HG02943 (cell line): ENCODE results near the gene COL20A1.
"Not testable (repeated sequence)": the region's sequence is repeated elsewhere in the genome, so short reads cannot be mapped to it uniquely, and the experiment has no call there.

Experiments used
- ATAC-seq: cut with Tn5 transposase; IDR thresholded peaks from one replicate; pipeline ENCODE4 v1.9.1; 2021; ENCODE audit warnings: mild to moderate bottlenecking, low read depth, moderate library complexity; ENCODE audit not compliant: unreplicated experiment

The COL20A1 gene

DNA sequence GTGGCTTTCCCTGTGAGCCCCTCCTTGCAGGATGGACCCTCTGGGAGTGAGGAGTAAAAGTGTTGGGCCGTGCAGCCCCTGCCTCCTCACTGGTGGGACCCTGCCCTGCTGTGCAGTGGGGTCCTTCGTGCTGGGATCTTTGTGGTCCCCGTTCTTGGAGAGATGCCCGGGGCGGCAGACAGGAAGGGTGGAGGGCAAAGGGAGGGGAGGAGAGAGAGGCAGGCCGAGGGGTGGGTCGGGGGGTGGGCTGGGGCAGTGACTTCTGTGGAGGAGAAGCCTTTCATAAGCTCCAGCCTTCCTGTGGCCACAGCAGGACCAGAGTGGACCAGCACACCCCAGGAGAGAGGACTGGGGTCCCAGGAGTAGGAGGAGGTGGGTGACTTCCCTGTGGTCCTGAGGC is at the start of gene COL20A1:
Gene COL20A1 (plus strand): TSS at position 283 of the 400 bp plus-strand sequence. CDS start 1,922 bp downstream, outside the sequence.
- ATAC-seq, result no peak

DNA sequence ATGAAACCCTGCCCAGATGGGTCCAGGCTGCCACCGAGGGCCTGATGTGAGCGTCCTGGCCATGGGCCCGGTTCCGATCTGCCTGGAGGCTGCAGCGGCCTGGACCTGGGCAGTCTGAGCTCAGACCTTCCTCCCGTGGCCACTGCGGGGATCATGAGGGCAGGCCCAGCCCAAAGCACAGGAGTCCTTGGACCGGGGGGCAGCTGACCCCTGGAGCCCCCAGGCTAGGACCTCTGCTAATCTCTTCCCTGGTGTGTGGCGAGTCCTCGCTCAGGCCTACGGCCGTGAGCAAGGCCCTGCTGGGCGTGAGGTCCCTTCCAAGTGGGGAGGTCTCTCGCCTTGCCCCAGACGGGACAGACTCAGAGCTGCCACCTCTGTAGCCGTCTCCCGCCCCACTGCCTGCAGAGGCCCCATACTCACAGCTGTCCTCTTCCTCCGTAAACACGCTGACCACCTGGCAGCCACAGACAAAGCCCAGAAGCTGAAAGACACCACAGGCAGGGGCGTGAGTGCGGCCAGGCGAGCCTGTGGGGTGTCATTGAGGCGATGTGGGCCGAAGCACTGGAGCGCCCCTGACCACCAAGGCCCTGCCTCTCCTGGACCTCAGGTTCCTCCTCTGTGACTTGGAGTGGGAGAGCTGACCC is 49.3 kb upstream of the COL20A1 start:
- no peak for ATAC-seq

DNA sequence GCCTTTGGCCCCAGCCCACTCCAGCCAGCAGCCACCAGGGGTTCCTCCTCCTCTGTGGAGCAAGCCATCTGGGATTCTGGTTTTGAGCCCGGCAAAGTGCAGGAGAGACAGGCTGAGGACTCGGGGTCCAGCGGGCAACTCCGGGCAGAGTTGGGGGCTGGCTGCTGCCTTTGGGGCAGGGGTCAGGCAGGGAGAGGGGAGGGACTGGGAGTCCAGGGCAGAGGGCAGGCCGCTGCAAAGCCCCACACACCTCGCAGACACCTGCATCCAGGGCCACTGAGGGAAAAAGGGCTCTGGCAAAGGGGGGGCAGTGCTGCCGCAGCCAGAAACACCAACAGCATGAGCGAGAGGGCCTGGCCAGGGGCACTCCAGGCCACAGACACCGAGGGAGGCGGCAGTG is 48.5 kb upstream of the COL20A1 start:
- ATAC-seq, result no peak

DNA sequence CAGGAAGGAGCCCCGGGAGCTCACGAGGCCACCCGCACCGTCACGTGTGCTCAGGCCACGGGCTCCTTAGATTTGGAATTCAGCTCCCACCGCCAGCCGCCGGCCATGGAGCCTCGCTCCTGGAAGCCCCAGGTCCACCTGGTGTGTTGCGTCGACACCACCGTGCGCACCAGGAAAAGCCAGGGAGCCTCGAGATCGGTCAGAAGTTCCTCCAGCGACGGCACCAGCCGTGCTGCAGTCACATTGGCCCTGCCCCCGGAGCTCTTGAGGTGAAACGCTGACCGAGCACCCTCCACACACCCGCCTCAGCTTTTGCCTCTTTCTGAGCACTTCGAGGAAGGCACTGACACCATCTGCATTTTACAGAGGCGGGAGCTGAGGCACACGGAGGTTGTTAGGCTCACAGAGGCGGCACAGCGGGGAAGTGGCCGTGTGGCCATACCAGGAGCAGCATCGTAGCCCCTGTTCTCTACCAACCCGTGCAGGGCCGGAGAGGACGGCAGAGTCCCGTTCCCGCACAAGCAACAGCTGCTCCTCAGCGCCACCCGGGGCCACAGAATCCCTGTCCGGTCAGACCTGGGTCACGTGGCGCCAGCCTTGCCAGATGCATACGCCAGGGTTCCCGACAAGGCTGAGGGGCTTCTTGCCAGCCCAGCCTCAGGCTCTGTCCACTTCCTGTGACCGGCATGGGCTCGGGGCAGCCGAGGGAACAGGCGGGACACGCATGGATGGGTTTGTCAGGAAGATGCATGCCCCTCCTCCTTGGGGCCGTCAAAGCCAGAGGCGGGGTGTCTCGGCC is 46.3 kb upstream of the COL20A1 start:
- ATAC-seq, result no peak

DNA sequence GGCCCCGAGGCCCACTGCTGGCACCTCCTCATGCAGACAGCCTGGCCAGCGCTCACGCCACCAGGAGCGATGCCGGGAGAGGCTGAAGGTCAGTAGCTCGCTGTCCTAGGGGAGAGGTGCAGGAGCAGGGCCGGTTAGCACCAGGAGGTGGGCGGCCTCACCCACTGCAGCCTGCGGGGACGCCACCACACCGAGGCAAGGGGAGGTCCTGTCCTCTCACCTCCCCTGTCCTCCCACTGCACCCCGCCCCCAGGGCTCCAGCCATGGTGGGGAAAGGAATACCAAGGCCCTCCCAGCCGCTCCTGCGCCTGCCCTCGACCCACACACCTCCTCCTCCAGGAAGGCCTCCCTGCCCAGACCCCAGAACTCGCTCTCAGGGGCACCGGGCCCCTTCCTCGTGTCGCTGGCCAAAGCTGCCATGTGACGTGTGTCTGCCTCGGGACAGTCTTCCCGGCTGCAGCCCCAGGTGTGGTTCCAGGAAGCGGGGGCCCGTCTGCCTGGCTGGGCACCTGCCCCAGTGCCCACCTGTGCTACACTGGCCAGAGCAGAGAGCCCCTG is 45.2 kb upstream of the COL20A1 start:
- ATAC-seq, result no peak

DNA sequence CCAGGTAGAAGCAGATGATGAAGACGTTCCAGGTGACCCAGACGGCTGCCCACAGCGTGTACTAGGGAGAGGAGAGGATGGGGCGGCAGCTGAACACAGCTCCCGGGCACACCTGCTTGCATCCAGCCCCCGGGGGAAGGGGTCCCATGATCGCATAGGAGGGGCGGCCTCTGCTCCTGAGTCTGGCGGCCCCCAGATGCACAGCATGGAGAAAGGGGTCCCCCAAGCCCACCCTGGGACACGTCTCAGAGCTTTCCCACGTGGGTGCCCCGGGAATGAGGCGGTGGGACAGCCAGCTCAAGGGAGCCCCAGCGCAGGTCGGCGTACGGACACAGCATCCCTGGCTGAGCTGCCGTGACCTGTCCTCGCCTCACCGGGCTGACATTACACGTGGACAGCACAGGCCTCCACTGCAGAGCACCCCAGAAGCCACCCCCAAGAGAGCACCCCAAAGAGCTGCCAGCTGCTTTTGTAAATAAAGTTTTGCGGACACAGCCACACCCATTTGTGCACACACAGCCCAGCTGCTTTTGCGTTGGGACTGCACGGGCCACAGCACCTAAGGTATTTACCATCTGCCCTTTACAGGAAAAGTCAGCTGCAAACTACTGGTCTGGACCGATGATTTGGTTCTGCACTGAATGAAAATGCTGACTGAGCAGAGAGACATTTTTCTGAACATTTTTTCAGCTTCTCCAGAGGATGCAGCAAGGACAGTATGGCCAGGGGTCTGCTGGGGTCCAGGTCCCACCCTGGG is 44.0 kb upstream of the COL20A1 start:
- no peak for ATAC-seq

DNA sequence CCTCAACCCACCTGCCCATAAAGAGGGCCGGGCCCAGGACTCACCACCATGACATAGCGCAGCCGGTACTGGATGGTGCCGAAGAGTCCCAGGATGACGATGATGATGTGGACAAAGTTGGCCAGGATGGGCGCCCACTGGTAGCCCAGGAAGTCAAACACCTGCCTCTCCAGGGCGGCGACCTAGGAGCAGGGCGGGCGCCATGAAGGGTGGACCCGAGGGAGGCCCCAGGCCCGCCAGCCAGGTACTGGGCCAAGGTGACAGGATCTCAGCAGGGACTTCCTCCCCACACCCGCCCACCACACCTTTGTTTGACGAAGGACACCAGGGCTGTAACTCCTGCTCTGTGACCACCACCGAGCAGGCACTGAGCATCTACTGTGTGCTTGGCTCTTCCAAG is 43.1 kb upstream of the COL20A1 start:
- no peak for ATAC-seq

DNA sequence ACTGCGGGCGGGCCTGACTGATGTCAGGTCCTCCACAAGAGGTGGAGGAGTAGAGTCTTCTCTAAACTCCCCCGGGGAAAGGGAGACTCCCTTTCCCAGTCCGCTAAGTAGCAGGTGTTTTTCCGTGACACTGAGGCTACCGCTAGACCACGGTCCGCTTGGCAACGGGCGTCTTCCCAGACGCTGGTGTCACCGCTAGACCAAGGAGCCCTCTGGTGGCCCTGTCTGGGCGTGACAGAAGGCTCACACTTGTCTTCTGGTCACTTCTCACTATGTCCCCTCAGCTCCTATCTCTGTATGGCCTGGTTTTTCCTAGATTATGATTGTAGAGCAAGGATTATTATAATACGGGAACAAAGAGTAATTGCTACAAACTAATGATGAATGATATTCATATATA is 41.6 kb upstream of the COL20A1 start:
- ATAC-seq, result not testable (repeated sequence)

DNA sequence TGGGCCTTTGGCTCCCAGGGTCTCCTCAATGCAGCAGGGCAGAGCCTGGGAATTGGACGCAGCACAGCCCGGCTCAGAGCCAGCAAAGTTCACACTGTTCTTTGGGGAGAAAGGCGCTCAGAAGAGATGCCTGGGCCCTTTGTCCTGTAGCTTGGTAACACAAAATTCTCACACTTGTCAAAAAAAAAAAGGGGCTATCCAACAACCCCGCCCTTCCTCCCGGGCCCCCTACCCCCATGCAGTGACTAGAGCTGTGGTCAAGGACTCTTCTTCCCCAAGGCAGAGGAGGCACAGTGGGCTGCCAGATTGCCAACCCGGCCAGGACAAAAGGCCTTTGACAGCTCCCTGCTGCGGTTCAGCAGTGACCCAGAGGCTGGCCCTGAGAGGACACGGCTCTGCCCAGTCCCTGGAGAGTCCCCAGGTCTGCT is 40.7 kb upstream of the COL20A1 start:
- ATAC-seq, result no peak

DNA sequence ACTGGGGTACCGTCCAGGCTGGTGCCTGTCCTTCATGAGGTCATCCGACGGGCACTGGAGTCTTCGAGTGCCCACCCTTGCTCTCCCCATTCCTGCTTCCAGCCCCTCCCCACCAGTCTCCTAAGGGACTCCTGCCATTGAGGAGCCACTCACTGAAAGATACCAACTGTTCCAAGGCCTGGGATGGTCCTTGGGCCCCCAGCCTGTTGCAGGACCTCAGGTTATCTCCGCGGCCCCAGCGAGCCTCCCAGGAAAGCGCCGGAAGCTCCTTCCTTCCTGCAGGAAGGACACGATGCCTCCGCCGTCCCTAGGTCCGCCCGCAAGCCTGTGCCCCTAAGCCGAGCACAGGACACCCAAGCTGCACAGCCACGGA is 39.9 kb upstream of the COL20A1 start:
- ATAC-seq, result no peak

DNA sequence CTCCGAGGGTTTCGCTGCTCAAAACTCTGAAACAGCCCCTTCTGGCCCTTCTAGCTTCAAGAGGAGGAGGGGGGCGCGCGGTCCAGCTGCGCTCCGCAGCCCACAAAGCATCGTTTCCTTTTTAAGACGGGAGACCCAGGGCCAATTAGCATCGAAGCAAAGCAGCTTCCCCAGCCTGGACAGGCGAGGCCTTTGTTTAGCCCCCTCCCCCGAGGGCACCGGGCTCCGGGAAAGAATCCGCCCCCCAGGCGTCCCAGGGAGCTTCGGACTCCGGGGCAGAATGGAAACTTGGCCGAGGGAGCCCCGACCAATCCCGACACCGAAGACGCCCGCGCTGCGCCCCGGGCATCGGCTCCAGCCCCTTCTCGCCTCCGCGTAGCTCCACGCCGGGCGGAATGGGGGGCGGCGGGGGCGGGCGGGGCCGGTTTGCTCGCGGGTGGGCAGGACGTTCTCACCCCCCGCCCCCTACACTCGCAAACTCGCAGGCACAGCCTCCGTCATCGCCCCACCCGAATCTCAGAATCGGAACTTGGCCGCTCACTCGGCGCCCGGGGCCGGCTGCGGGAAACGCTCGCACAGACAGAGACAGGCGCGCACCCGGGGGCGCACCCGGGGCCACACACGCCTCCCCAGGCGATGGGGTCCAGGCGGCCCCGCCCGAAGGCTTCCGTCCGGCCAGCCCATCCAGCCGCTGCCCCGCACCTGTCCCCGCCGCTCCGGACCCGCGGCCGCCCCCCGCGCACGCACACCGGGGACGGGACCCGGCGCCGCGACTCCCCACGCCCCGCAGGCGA is 39.4 kb upstream of the COL20A1 start:
- ATAC-seq, result no peak

DNA sequence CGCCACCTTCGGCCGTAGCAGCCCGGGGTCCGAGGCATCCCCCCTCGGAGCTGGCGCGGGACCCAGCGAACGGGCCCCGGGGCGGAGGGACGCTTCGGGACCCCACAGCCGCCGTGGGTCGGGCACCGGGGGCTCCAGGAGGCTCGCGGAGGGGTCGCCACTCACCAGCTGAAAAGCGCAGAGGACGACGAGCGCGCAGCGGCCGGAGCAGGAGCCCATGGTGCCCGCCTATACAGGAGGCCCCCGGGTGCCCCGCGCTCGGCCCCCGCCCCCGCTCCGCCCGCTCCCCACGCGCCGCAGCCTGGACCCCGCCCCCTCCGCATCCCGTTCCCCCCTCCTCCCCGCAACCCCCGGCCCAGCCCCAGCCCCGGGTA is 38.8 kb upstream of the COL20A1 start, which contains the start of gene NKAIN4:
Gene NKAIN4 (minus strand): TSS at position 232 of the 374 bp plus-strand sequence. CDS start 13 bp downstream, at position 219.
- no peak for ATAC-seq

DNA sequence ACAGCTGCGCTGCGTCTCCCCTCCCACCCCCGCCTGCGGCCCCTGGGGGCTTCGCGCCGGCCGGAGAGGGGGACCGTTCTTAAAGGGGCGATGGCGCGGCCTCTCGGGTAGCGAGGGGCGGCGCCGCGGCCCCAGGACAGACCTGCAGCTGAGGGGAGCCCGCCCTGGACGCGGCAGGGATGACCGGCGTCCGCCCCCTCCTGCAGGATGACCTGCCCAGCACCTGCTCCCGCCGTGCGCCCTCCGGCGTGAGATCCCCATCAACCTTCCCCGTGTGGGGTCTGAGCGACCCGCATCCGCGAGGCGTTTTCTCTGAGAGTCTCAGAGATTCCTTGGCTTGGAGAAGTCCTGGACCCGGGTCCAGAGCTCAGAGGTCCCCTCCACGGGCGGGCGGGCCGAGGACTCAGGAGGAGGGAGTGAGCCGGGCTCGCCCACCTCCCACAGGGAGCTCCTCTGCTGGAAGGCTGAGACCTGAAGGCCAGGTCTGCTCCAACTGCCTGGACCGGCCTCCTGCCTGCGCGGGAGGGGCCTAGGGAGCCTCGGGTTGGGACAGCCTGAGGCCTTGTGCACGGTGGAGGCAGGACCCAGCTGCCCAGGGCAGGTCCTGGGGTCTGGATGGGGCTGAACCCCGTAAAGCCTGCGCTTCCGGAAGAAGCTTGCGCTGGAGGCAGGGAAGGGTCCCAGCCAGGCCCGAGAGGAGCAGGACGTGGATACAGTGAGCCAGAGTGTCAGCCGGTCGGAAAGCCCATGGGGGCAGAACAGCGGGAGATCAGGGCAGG is 38.2 kb upstream of the COL20A1 start:
- no peak for ATAC-seq

DNA sequence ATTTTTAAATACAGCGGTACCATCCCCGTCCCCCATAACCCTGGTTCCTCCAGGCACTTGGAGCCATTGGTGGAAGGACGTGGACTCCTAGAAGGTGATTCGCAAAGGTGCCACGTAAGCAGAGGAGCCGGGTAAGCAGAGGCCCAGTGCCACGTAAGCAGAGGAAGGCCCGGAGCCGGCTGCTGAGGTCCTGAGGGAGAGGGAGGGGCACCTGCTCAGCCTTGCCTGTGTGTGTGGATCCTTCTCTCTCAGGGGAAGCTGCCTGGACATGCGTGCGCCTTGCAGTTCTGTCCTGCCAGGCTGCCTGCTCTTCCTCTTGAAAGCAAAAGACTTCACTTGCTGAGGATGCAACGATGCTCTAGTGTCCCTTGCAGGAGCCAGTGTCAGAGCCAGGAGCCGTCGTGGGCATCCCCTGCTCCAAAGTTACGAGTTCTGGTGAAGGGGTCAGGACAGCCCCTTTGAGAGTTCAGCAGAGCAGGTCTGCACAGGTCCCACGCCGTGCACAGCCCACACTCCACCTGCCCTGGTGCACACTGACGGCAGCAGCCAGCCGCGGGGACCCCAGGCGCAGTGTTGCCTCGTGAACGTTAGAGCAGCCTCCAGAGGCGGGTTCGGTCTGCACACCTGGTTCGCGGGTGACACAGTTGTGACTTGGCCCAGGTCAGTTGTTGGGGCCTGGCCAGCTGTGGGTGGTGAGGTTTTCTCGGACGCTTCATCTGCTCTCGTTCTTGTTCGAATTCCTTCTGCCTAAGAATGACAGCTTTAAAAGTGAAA is 36.9 kb upstream of the COL20A1 start:
- ATAC-seq, result no peak

DNA sequence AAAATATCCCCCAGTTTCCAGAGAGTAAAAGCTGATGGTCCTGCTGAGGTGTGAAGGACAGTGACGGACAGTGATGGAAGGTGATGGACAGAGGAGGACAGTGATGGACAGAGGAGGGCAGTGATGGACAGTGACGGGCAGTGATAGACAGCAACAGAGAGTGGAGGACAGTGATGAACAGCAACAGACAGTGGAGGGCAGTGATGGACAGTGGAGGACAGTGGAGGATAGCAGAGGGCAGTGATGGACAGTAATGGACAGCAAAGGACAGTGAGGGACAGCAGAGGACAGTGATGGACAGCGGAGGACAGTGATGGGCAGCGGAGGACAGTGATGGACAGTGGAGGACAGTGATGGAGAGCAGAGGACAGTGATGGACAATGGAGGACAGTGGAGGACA is 36.0 kb upstream of the COL20A1 start:
- ATAC-seq, result no peak

DNA sequence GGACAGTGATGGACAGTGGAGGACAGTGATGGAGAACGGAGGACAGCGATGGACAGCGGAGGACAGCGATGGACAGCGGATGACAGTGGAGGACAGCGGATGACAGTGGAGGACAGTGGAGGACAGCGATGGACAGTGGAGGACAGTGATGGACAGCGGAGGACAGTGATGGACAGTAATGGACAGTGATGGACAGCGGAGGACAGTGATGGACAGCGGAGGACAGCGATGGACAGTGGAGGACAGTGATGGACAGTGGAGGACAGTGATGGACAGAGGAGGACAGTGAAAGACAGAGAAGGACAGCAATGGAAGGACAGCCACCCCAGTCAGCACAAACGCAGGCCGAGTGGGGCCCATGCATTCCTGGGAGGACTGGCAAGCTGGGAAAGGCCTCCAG is 35.4 kb upstream of the COL20A1 start:
- ATAC-seq, result no peak

DNA sequence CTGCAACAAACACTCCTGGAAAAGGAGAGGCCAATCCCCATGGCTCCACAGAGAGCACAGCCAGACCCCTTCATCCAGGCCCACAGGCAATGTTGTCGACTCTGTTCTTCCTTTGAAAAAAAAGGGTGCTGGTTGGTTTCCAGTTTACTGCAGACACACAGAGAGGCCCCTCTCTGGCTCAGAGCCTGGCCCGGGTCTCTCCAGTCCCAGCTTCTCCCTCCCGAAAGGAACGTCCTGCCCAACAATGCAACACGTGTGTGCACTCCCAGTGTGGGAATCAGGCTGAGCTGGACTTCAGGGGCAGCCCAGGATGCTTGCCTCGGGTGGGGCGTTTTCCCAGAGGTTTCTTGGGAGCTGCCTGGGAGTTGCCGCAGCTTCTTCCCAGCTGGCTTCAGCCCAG is 34.2 kb upstream of the COL20A1 start:
- no peak for ATAC-seq

DNA sequence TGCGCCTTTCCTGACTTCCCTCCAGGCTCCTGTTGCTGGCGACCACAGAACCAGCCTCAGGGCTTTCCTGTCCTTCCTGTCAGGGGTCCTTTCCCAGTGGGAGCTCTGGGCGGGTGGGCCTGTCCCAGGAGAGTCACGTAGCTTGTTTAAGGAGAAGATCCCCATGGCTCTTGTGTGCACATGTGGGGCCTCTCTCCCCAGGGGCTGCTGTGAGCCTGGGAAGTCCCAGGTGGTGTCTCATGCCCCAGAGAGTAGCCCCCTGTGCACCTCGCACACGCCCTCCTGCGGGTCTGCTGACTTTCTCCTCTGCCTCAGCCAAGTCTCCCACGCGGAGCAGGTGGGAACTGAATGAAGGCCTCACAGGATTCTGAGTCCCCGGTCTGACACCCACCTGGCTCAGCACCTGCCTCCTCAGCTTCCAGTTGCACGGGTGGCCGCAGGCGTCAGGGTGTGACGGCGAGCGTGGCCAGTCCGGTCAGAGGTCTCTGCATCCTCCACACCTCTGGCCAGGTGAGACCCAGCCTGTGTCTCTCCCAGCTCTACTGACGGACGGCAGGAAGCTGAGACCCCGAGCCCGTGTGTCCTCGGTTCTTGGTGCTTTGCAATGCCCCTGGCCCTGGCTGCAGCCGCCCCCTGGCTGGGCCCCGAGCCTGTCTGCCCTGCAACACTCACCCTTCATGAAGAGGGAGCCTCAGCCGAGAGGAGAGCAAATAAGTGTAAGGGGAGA is 33.1 kb upstream of the COL20A1 start:
- ATAC-seq, result no peak
